HG03159 (cell line): ENCODE measurements around the gene PPM1L.
A peak's percentile ranks its signal among the peaks of the same experiment; 100 is the strongest.

Experiments used
- ATAC-seq: cut with Tn5 transposase; IDR thresholded peaks from one replicate; pipeline ENCODE4 v1.9.1; 2021; ENCODE audit warnings: mild to moderate bottlenecking, moderate library complexity; ENCODE audit not compliant: unreplicated experiment

The PPM1L gene

DNA sequence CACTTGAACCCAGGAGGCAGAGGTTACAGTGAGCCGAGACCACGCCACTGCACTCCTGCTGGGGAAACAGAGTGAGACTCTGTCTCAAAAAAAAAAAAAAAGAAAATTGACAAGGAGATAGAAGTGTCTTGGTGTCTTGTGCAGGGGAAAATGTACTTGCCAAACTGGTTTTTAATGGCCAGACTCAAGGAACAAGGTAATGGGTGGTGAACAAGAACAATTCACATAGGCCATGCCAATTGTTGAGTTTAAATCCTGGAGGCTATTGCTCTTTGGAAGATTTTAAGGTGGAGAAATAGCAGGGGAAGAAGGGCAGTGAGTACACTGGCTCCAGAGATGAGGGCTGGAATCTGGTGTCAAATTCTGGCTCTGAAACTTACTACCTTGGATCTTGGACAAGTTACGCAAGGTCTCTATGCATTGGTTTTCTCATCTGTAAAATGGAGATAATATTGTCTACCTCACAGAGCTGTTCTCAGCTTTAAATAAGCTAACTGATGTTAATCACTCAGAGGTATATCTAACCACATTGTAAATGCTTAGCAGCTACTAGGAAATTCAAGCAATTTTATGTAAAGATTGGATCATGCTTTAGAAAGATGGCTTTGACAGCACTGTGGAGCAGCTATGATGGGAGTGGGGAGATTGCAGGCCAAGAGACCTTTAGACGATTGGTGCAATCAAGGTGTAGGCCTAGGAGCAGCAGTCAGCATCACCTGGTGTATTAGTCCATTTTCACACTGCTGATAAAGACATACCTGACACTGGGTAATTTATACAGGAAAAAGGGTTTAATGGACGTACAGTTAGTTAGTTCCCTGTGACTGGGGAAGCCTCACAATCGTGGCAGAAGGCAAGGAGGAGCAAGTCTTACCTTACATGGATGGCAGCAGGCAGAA is 270.8 kb downstream of the PPM1L start:
- no peak for ATAC-seq

DNA sequence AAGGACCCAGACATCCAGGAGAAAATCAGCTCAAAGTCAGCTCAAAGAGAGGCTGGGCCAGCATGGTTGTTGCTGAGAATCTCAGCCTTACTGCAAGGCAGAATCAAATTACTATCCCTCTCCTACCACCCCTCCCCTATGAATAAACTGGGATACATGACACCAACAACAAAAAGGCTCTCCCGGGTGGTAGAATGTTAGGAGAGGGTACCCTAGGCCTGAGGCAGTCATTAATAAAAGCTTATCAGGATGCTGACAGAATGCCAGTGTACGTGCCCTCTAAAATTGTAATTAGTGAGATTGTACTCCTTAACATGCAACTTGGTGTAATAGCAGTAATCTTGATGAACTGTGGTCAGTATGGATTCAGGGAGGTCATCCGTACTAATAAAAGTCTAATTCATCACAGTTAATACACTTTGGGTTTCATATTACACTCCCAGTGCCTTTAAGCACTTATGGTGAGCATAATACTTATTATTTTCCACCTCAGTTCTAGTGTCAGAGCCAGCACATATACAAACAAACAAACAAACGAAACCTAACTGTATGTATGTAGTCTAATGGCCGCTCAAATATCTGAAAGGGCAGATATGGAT is 272.6 kb downstream of the PPM1L start:
- ATAC-seq, result no peak

DNA sequence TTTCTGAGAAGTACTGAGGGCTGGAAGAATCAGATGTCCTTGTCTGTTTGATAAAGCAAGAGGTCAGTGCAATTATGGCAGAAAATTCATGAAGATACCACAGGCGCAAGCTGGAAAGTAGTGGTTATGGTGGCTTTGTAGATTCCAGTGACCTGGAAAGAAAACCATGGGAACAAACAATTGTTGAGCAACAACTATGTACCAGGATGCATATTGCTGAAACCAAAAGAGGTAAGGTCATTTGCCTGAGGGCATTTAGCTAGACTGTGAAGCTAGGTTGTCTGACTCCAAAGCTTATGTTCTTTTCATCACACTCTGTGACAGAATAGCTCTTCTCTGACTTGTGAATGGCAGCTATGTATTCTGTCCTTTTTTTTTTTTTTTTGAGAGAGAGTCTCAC is 275.1 kb downstream of the PPM1L start:
- ATAC-seq, result no peak

GRCh38 chr3:161034913-161035550 is 279.0 kb downstream of the PPM1L start:
- ATAC-seq, result peak; percentile 79

GRCh38 chr3:161035711-161036110 is 279.7 kb downstream of the PPM1L start:
- no peak for ATAC-seq

- no peak for ATAC-seq
These were observed 282.7 kb downstream of the PPM1L start for GRCh38 chr3:161038725-161039124.

- peak; percentile 57 for ATAC-seq
These were observed 286.0 kb downstream of the PPM1L start for GRCh38 chr3:161042023-161042501.

DNA sequence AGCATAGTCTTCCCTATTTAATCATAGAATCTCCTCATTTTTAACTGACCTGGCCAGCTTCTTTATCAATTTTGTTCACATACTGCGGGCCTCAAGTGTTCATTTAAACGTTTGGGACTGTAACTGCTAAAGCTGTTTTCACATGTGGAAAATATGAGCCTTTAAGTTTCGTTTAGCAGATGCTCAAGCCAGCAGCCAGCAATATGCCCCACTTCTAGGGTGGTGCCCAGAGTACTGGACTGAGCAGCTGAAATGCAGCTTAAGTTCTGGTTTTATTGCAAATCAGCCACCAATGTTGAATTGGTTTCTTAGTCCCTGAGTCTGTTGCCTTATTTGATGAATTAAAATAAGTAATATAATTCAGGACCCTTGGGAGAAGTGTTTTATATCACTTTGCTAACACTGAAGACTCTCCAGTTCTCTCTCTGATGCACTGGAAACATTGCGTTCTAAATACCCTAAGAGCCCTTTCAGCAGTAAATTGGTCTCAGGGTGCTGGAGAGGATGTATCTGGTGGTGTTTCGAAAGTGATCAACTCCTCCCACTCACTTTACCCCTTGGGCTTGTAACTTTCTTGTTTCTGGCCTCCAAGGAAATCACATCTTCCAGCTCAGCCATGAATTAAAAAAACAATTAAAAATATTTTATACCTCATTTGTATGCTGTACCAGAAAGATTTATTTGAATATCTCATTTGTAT is 287.5 kb downstream of the PPM1L start:
- ATAC-seq, result peak; percentile 76

DNA sequence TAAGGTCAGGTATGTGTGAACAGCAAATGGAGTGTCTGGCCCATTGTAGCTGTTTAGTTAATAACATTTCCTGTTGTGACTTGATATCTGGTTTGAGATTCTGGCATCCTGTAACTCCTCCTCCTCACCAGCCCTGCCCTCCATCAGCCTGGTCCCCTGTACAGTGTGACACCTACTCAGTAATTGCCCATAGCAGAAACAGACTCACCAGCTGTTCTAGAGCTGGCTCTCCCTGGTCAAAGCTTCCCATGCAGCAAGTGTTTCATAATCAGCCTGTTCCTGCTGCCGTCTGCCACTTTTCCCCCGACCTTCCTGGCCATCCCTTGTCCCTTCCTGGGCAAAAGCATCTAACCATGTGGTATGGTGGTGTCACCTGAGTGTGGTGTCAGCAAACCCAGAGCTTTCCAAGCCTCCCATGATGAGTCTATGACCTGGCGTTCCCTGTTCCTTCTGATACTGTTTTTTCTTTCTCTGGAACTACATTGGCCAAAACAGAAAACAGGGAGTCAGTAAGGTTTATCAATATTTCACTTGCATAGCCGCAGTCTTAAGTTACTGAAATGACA is 293.7 kb downstream of the PPM1L start:
- ATAC-seq, result no peak

GRCh38 chr3:161050935-161051334 is 294.9 kb downstream of the PPM1L start:
- peak; percentile 63 for ATAC-seq

DNA sequence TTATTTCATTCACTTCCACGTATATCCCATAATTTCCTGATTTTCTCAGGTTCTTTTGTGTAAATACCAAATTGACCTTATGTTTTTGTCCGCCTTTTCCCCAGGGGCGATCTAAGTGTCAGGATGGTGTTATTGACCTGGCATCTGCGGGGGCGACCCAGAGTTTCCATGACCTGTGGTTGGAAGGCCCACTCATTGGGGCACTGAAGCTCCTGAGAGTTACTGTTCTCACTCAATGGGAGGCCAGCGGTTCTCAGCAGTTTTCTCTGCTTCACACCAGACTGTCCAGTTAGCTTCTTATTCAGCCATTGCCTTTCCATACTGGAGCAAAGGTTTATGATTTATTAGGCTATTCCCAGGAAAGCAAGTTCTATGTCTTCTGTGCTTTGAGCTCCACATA is 295.8 kb downstream of the PPM1L start:
- no peak for ATAC-seq

DNA sequence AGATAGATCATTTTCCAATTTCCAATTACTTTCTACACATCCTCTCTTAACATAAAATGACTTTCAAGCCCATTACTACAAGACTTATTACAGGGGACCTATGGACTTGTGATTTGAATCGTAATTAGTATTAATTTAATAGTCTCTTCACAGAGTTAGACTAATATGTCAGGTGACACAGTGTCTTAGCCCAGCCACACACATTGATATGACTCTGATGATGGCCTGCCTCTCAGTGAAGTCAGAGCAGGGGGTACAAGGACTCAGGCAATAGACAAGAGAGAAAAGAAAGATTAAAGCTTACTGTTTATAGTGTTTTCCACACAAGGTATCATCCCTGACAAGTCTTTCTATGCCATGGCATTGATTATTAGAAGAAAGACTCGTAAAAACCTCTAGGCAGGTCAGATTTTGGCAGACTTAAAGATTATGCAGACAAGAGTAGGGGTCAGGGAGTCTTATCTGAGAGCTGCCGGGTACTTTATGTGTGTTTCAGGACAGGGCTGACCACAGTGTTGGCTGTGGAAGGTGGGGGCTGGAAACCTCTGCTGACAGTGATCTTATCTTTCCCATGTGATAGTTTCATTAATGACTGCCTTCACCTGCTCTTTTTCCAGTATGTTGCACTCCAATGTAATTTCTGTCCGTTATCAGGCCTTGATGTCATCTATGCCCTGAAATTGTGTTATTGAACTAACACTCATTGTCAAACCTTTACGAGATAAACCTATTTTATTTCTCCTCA is 299.0 kb downstream of the PPM1L start:
- ATAC-seq, result no peak

- no peak for ATAC-seq
These were observed 308.4 kb downstream of the PPM1L start for GRCh38 chr3:161064413-161064812.

- ATAC-seq, result no peak
These were observed 310.9 kb downstream of the PPM1L start for GRCh38 chr3:161066930-161067329.

DNA sequence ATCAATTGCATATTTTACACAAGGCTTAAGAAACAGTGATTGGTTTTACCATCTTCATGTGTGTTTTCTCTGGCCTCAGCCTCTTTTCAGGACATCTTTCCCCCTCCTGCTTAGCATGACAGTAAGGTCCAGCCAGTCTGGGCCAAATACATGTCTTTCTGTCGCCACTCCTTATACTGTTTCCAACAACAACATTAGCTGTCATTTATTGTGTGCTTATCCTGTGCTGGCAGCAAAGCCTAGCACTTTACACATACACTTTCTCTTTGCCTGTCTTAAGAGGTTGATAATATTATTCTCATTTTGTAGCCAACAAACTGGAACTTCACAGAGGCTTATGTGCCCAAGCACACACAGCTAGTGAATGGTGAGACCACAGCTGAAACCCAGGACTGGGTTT is 311.3 kb downstream of the PPM1L start:
- no peak for ATAC-seq

GRCh38 chr3:161069511-161070251 is 313.6 kb downstream of the PPM1L start:
- ATAC-seq, result peak; percentile 96

GRCh38 chr3:161070252-161070930 is 314.4 kb downstream of the PPM1L start:
- ATAC-seq, result no peak

DNA sequence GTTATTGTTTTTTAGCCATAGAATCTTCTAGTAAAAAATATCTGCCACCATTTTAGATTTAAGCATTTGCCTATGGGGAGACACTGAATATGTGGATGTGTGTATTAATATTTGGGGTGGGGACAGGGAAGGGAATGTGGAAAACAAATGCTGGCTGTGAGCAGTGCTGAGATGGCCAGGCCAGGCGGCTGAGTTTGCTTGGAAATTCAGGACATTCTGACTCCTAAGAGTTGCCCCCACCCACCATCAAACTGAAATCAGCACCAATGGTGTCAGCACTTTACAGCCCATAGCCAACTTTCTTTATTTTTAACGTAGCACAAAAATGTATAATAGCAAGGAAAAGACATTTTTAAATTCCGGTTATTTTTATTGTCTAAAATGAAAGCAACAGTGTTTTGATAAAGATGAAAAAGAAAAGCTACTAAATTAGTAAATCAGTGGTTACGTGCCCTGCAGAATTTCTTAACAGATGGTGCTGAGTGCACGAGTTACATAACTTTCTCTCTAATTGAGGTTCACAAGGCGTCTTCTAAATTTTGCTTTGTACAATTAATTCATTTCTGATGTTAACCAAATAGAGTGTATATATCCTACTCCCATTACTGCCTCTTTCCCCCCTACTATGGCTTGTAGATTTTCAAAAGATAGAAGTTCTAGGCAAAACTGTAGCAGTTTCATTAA is 315.1 kb downstream of the PPM1L start:
- no peak for ATAC-seq
